Fibroblast of villous mesenchyme (primary cell): Measurements from ENCODE around the gene FAR1. TPM values are rescaled to one million over a fixed set of nuclear protein-coding genes. Genes with fewer than 3 reads are reported as not detected.

Experiments
- DNase-seq: peaks from one replicate; pipeline ENCODE4 v3.0.0-alpha.2; 2010; ENCODE audit warnings: low read depth
- H3K4me3 ChIP-seq: 2 replicates; pipeline ENCODE4 v1.5.1; 2011; ENCODE audit warnings: low read depth, mild to moderate bottlenecking, low read length
- total RNA-seq: library from RNA; depleted of rRNA; stranded (reverse); fragments of >200 nt; gene quantifications from 2 replicates; pipeline ENCODE4 v1.2.3, GENCODE V29; 2012
- TF ChIP-seq, protein P1 (sequence below): IDR thresholded peaks from 2 replicates; pipeline ENCODE4 v1.5.1; 2012; ENCODE audit warnings: low read depth, mild to moderate bottlenecking, low read length; ENCODE audit not compliant: insufficient read depth

The FAR1 gene
- total RNA-seq, 1 donor = 58.3 TPM

DNA sequence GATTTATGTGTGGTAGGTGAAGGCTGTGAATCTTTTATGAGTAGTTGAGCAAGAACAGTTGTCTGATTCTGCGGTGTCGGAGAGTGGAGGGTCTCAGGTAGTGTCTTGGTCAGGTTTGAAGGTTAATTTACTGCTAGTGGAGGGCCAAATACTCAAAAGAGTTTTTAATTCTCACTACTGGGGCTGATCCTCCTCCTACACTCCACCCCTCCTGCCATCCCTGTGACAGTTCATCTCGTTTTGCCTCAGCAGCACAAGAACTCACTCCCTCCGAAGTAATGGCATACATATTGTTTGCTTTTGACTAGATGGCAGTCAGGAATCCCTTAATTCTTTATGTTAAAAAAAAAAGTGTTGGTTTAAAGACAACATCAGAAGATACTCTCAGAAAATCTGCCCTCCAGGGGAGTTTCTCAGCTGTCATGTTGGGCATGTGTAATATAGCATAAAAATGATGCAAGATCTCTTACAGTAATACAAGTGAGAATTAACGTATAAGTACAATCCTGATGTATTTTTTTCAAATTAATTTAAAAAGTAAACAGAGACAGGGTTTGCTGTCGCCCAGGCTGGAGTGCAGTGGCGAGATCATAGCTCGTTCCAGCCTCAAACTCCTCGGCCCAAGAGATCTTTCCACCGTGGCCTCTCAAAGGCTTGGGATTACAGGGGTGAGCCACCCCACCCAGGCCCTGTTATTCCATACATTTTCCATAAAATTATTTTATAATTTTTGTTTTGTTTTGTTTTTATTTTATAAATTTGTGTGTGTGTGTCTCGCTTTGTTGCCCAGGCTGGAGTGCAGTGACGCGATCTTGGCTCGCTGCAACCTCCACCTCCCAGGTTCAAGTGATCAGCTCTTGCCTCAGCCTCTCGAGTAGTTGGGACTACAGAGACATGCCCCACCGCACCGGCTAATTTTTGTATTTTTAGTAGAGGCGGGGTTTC, 1.3 kb downstream of the FAR1 start:
- TF ChIP-seq, protein P1, sequence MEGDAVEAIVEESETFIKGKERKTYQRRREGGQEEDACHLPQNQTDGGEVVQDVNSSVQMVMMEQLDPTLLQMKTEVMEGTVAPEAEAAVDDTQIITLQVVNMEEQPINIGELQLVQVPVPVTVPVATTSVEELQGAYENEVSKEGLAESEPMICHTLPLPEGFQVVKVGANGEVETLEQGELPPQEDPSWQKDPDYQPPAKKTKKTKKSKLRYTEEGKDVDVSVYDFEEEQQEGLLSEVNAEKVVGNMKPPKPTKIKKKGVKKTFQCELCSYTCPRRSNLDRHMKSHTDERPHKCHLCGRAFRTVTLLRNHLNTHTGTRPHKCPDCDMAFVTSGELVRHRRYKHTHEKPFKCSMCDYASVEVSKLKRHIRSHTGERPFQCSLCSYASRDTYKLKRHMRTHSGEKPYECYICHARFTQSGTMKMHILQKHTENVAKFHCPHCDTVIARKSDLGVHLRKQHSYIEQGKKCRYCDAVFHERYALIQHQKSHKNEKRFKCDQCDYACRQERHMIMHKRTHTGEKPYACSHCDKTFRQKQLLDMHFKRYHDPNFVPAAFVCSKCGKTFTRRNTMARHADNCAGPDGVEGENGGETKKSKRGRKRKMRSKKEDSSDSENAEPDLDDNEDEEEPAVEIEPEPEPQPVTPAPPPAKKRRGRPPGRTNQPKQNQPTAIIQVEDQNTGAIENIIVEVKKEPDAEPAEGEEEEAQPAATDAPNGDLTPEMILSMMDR = no peak
- peak overlapping the region; percentile 82 for H3K4me3 ChIP-seq
- DNase-seq = peak; percentile 39

DNA sequence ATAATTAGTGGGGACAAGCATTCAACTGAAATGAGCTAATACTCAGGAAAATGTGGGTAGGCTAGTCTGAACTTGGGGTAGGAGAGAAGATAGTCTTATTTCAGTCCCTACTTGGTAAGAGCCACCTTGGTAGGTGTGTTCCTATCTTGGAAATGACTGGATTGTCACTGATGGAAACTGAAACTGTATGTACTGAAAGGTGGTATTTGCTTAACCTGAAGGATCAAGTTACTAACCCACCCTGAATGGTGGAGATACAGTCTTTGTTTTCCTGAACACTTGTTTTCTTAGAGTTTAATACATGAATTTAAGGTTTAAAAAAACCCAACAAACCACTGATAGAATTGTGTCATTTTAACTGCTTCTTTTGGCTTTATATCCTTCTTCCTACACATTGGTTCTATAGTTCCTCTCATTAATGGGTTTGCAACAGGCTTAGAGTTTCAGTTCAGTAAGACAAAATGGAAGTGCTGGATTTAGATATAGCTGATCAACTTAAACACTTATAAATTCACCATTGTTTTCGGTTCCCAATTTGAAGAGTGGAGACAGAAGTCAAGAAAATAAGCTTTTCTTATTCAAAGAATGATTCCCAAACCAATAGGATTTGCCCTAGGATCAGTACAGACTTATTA, 4.2 kb downstream of the FAR1 start:
- TF ChIP-seq, protein P1 = no peak
- no peak for DNase-seq
- H3K4me3 ChIP-seq = no peak overlapping the region

- H3K4me3 ChIP-seq = no peak overlapping the region
- TF ChIP-seq, protein P1 = no peak
- DNase-seq = peak; percentile 47
Measured at GRCh38 chr11:13674799-13675509, 6.5 kb downstream of the FAR1 start.

DNA sequence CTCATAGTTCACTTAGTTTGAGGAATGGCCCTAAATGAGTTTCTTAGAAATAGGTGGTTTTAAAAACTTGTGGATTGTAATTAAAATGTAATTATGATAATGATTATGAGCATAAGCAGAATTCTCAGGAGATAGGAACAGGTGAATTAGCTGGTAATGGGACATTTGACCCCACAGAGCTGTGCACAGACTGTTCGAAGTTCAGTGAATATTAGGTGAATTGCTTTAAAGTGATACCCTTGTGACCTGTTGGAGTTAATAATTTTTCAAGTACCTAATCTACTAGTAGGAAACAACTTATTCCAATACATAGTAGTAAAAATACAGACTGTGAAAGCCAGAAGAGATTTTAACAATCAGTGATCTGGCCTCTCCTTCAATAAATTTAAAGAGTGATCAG, 8.1 kb downstream of the FAR1 start:
- TF ChIP-seq, protein P1 = no peak
- no peak for DNase-seq

DNA sequence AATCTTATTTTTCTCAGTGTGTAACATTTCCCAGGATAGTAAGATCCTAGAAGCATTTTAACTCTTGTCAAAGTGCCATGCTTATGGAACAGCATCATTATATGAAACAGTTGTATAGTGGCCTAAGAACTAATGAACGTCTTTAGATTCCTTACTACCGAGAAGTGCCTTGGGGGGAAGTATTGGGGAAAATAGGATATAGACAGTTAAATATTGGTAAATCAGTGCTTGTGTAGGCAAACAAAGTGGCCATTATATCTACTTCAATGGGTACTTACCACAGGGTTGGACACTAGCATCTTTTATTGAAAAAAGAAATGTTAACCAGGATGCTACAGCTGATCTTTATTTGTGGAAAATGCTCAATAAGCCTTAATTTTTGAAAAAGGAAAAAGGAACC, 11.3 kb downstream of the FAR1 start:
- no peak overlapping the region for H3K4me3 ChIP-seq
- no peak for DNase-seq
- TF ChIP-seq, protein P1 = no peak

More for the DNA sequence above, 8.1 kb downstream of the FAR1 start:
- H3K4me3 ChIP-seq = no peak overlapping the region

GRCh38 chr11:13680501-13681264, 12.2 kb downstream of the FAR1 start:
- H3K4me3 ChIP-seq = no peak overlapping the region
- no peak for DNase-seq
- TF ChIP-seq, protein P1 = no peak
